ENCODE data around the gene BANP.
A peak's percentile ranks its signal among the peaks of the same experiment; 100 is the strongest.
"Not testable (repeated sequence)": the region's sequence is repeated elsewhere in the genome, so short reads cannot be mapped to it uniquely, and the experiment has no call there.

BANP gene

GRCh38 chr16:87965417-87965816 is 14.2 kb downstream of the BANP start:
- DNase-seq (ENCODE audit: low read depth in 2 of 3, low spot score in 1 of 3) = no peak

GRCh38 chr16:87966064-87966645 is 14.9 kb downstream of the BANP start:
- no peak for DNase-seq (ENCODE audit: low read depth in 2 of 3, low spot score in 1 of 3)

- no peak for DNase-seq (ENCODE audit: low read depth in 2 of 3, low spot score in 1 of 3)
Observed at GRCh38 chr16:87966685-87967185, 15.5 kb downstream of the BANP start.

GRCh38 chr16:87968541-87968940 is 17.3 kb downstream of the BANP start:
- no peak for DNase-seq (ENCODE audit: low read depth in 2 of 3, low spot score in 1 of 3)

- DNase-seq (ENCODE audit: low read depth in 2 of 3, low spot score in 1 of 3) = no peak
Observed at GRCh38 chr16:87970186-87970585, 19.0 kb downstream of the BANP start.

- no peak for DNase-seq (ENCODE audit: low read depth in 2 of 3, low spot score in 1 of 3)
Observed at GRCh38 chr16:87971933-87972332, 20.7 kb downstream of the BANP start.

- no peak for DNase-seq (ENCODE audit: low read depth in 2 of 3, low spot score in 1 of 3)
Observed at GRCh38 chr16:87973717-87974116, 22.5 kb downstream of the BANP start.

GRCh38 chr16:87974178-87974577 is 22.9 kb downstream of the BANP start:
- DNase-seq (ENCODE audit: low read depth in 2 of 3, low spot score in 1 of 3) = no peak

- DNase-seq (ENCODE audit: low read depth in 2 of 3, low spot score in 1 of 3) = no peak
Observed at GRCh38 chr16:87976665-87977064, 25.4 kb downstream of the BANP start.

GRCh38 chr16:87978127-87978526 is 26.9 kb downstream of the BANP start:
- DNase-seq (ENCODE audit: low read depth in 2 of 3, low spot score in 1 of 3) = no peak

GRCh38 chr16:87979352-87979751 is 28.1 kb downstream of the BANP start:
- no peak for DNase-seq (ENCODE audit: low read depth in 2 of 3, low spot score in 1 of 3)

- DNase-seq (ENCODE audit: low read depth in 2 of 3, low spot score in 1 of 3) = not testable (repeated sequence)
Observed at GRCh38 chr16:87979911-87980630, 28.8 kb downstream of the BANP start.

GRCh38 chr16:87981376-87981775 is 30.1 kb downstream of the BANP start:
- DNase-seq (ENCODE audit: low read depth in 2 of 3, low spot score in 1 of 3) = peak in 1 of 3 donors; percentile 18

- no peak for DNase-seq (ENCODE audit: low read depth in 2 of 3, low spot score in 1 of 3)
Observed at GRCh38 chr16:87982581-87983041, 31.4 kb downstream of the BANP start.

- DNase-seq (ENCODE audit: low read depth in 2 of 3, low spot score in 1 of 3) = not testable (repeated sequence)
Observed at GRCh38 chr16:87983072-87983736, 32.0 kb downstream of the BANP start.

GRCh38 chr16:87983737-87984097 is 32.5 kb downstream of the BANP start:
- peak in 2 of 3 donors; percentile 29 to 40 for DNase-seq (ENCODE audit: low read depth in 2 of 3, low spot score in 1 of 3)

GRCh38 chr16:87984180-87984579 is 32.9 kb downstream of the BANP start:
- peak in 1 of 3 donors; percentile 15 for DNase-seq (ENCODE audit: low read depth in 2 of 3, low spot score in 1 of 3)

- DNase-seq (ENCODE audit: low read depth in 2 of 3, low spot score in 1 of 3) = no peak
Observed at GRCh38 chr16:87984632-87985267, 33.5 kb downstream of the BANP start.

GRCh38 chr16:87985493-87985892 is 34.3 kb downstream of the BANP start:
- DNase-seq (ENCODE audit: low read depth in 2 of 3, low spot score in 1 of 3) = not testable (repeated sequence)

GRCh38 chr16:87986361-87986849 is 35.2 kb downstream of the BANP start:
- peak in 2 of 3 donors; percentile 48 for DNase-seq (ENCODE audit: low read depth in 2 of 3, low spot score in 1 of 3)

- not testable (repeated sequence) for DNase-seq (ENCODE audit: low read depth in 2 of 3, low spot score in 1 of 3)
Observed at GRCh38 chr16:87988596-87988995, 37.4 kb downstream of the BANP start.

Measured in stimulated activated CD4-positive, alpha-beta T cell treated with anti-CD3 and anti-CD28 coated beads, Interleukin-12 subunit alpha, Interleukin-12 subunit beta, amount 100 ng/mL, for 48 hours (primary cell).